ENCODE results near the gene NME4.
"Not testable (repeated sequence)": the region's sequence is repeated elsewhere in the genome, so short reads cannot be mapped to it uniquely, and the experiment has no call there.

The NME4 gene

GRCh38 chr16:397736-398332 lies 835 bp downstream of the NME4 start:
- DNase-seq (ENCODE audit: low read depth in 2 of 2) = no peak

DNA sequence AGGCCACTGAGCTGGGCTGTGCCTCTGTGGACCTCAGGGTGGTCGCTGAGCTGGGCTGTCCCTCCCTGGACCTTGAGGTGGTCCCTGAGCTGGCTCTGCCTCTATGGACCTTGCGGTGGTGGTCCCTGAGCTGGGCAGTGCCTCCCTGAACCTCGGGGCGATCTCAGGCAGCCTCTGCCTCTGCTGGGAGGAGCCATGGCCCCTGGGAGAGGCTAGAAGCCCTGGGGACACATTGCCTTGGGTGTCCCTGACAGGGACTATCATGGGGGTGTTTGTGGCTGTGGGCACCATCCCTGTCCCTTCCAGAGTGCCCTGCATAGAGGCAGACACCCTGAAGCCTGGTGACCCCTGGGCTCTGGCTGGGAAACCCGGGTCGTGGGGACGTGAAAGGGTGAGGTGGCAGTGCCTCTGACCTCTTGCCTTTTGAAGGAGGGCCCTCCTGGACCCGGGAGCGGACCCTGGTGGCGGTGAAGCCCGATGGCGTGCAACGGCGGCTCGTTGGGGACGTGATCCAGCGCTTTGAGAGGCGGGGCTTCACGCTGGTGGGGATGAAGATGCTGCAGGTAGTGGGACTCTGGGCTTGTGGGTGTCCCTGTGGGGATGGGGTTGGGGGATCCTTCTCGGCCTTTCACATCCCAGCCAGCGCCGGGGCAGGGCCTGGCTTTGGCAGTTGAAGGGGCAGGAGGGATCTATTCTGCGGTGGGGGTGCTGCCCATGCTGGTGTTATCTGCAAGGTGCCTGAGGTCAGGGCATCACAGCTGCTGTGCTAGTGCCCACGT lies 1.8 kb downstream of the NME4 start:
- DNase-seq (ENCODE audit: low read depth in 2 of 2) = no peak

DNA sequence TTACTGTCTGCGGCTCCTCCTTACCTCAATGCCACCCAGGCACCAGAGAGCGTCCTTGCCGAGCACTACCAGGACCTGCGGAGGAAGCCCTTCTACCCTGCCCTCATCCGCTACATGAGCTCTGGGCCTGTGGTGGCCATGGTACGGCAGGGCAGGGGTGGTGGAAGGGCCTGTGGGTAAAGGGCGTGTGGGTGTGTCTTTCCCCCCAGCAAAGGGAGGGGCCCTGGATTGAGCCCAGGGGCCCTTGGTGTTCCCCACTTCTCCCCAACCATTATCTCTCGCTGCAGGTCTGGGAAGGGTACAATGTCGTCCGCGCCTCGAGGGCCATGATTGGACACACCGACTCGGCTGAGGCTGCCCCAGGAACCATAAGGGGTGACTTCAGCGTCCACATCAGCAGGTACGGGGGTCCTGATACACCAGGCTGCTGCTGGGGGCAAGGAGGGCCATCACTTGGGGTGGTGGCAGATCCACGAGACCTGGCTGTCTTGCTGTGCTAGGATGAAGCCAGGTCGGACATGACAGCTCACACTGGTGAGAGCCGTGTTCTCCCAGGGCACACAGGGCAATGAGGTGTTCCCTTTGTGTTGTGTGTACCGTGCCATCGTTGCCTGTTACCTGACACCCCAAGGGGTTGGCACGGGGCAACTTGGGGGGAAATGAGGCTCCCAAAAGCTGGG lies 2.5 kb downstream of the NME4 start:
- no peak for DNase-seq (ENCODE audit: low read depth in 2 of 2)

DNA sequence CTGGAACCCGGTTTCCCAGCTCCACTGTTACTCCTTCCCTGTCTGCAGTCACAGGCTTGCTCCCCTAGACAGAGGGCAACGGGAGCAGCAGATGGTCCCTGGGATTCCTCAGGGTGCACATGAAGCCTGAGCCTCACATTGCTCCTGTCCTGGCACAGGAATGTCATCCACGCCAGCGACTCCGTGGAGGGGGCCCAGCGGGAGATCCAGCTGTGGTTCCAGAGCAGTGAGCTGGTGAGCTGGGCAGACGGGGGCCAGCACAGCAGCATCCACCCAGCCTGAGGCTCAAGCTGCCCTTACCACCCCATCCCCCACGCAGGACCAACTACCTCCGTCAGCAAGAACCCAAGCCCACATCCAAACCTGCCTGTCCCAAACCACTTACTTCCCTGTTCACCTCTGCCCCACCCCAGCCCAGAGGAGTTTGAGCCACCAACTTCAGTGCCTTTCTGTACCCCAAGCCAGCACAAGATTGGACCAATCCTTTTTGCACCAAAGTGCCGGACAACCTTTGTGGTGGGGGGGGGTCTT lies 3.1 kb downstream of the NME4 start:
- DNase-seq (ENCODE audit: low read depth in 2 of 2) = no peak

GRCh38 chr16:401468-402348 lies 4.7 kb downstream of the NME4 start, which contains the start of gene DECR2:
Gene DECR2, plus strand, starts transcription at chr16:401885. Its CDS starts 79 bp downstream, at chr16:401964.
- DNase-seq (ENCODE audit: low read depth in 2 of 2) = peak; percentile 95 to 98

GRCh38 chr16:404971-405486 lies 8.0 kb downstream of the NME4 start:
- no peak for DNase-seq (ENCODE audit: low read depth in 2 of 2)

DNA sequence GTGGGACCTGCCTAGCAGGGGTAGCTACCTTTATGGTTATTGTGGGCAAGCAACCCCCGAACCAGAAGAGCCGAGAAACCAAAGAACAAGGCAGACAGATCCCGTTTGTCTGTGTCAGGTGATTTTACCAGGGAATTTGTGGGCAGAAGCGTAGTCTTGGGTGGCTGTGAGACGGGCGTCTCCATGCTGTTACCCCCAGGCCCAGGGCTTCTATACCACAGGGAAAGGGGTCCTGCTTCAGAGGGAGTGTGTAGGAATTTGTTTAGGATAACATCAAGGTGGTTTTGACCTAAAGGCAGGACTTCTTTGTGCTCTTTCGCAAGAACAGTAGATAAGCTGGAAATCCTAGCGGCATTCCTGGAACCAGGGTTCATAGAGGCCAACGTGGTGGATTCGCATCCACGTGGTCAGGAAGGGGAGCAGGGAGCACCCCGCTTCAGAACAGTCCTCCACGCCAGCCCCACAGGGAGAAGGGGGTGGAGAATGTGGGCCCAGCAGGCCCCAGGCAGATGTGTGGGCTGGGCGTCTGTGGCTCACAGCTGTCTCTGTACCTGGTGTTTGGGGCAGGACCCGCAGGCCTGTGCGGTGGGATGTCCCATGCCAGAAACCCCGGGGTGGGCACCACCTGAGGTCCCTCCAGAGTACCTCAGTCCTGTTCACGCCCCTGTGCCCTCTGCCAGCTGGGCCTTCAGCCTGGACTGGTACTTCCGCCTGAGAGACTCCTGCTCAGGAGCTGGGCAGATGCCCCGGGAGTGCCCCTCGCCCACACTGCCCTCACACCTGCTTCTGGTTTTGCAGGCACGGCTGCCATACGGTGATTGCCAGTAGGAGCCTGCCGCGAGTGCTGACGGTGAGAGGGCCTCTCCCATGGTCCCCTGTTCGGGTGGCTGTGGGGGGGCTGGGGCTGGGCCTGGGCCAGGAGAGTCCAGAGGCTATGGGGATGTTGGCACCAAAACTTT lies 8.8 kb downstream of the NME4 start:
- DNase-seq (ENCODE audit: low read depth in 2 of 2) = no peak

GRCh38 chr16:407253-407652 lies 10.3 kb downstream of the NME4 start:
- no peak for DNase-seq (ENCODE audit: low read depth in 2 of 2)

DNA sequence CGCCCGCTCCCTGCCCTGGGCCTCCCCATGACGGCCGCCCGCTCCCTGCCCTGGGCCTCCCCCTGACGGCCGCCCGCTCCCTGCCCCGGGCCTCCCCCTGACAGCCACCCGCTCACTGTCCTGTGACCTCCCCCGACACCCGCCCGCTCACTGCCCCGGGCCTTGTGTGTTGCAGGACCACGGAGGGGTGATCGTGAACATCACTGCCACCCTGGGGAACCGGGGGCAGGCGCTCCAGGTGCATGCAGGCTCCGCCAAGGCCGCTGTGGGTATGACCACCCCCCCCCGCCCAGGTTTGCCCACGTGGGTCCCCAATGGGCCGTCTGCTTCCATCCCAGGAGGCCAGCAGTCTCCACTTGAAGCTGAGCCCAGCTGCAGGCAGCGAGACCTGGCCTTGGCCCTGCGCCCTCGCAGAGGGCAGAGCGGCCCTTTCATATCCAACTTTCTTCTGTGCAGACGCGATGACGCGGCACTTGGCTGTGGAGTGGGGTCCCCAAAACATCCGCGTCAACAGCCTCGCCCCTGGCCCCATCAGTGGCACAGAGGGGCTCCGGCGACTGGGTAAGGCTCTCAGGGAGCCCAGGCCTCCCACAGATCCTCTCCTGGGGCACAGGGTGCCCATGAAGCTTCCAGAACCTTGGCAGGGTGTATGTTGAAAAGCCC lies 13.6 kb downstream of the NME4 start:
- DNase-seq (ENCODE audit: low read depth in 2 of 2) = no peak

GRCh38 chr16:411576-412265 lies 14.7 kb downstream of the NME4 start:
- DNase-seq (ENCODE audit: low read depth in 2 of 2) = no peak

DNA sequence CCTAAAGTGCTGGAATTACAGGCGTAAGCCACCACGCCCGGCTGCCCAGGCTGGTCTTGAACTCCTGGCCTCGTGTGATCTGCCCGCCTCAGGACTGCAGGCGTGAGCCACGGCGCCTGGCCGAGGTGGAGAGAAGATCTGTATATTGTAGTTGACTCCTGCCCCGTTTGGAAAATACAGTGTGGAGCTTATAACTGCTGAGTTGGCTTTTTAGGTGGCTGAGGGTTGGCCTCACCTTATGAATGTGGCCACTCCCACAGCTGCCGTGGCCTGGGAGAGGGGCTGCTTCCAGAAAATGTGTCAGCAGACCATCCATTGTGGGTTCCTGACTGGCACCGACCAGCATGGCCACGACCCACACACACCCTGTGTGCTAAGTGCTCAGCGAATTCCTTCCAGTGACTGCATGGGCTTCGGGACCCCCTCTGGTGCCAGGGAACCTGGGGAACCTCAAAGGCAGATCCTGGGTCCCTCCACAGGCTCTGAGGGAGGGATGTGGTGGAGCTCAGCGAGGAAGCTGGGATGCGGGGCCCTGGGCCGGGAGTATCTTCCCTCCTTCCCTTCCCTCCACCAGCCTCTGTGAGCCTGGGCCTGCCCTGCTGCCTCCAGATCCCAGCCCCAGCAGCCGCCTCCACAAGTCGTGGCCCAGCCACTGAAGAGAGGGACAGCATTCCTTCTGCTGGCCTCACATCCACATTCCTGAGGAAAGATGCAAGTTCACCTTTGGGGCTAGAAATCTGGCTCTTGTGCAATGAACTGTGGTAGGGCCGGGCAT lies 17.6 kb downstream of the NME4 start:
- DNase-seq (ENCODE audit: low read depth in 2 of 2) = no peak

GRCh38 chr16:415170-415498 lies 18.1 kb downstream of the NME4 start:
- DNase-seq (ENCODE audit: low read depth in 2 of 2) = not testable (repeated sequence)

DNA sequence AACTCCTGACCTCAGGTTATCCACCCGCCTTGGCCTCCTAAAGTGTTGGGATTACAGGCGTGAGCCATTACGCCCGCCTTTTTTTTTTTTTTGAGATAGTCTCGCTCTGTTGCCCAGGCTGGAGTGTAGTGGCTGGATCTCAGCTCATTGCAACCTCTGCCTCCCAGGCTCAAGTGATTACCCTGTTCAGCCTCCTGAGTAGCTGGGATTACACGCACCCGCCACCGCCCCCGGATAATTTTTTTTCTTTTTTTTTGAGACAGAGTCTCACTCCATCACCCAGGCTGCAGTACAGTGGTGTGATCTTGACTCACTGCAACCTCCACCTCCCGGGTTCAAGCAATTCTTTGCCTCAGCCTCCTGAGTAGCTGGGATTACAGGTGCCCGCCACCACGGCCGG lies 25.2 kb downstream of the NME4 start:
- not testable (repeated sequence) for DNase-seq (ENCODE audit: low read depth in 2 of 2)

DNA sequence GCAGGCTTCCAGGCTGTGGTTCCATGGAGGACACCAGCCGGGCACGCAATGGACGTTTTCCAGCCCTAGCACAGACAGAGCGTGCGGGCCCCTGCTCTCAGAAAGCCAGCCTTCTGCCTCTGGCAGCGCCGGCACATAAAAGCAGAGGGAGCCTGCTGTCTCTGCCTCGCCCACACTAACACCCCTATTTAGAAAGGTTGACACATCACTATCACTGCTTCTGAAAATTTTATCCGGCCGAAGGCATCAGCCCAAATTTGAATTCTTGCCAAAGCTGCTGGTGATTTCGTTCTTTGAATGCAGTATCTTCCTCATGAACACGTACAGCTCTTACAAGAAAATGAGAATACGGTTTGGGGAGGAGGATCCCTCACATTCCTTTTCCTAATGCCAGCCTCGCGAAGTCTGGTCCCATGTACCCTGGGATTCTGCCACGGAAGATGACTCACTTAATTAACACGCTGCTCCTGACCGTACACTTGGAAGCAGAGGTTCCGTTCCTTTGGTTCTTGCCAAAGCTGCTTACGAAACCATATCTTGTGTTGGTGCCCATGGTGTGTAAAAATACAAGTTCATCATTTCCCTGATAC lies 27.1 kb downstream of the NME4 start:
- DNase-seq (ENCODE audit: low read depth in 2 of 2) = no peak

DNA sequence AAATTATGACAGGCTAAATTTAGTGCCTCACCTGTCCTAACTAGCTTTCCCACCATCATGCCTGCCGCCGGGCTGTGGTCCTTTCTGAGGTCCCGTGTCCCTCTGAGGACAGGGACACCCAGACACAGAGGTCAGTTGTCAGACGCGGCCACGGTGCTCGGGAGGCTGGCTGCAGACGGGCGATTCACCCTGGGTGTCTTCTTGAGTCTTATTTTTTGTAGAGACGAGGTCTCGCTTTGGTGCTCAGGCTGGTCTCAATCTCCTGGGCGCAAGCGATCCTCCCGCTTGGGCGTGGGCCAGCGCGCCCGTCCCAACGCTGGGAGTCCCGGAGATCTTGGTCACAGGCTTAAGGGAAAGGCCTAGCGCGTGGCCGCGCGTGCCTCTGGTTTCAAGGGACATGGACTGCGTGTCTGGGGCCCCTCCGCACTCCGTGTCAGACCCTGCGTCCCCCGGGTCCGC lies 27.7 kb downstream of the NME4 start:
- DNase-seq (ENCODE audit: low read depth in 2 of 2) = no peak

GRCh38 chr16:425082-425718 lies 28.2 kb downstream of the NME4 start, which contains the start of gene RAB11FIP3:
Gene RAB11FIP3, plus strand, starts transcription at chr16:425649. Its CDS starts 358 bp downstream, at chr16:426007.
- peak; percentile 67 to 71 for DNase-seq (ENCODE audit: low read depth in 2 of 2)

DNA sequence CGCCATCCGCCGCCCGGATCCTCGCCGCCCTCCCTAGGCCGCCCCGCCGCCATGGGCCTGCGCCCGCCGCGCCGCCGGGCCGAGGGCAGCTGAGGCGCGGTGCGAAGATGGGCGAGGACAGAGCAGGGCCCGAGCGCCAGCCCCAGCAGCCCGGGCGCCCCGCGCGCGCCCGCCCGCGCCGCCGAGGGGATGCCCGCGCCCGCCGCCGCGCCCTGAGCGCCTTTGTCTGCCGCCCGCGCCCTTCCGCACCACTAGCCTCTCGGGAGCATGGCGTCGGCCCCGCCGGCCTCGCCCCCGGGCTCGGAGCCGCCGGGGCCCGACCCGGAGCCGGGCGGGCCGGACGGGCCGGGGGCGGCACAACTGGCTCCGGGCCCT lies 28.7 kb downstream of the NME4 start:
- DNase-seq (ENCODE audit: low read depth in 2 of 2) = no peak

Data from activated CD8-positive, alpha-beta memory T cell treated with anti-CD3 and anti-CD28 coated beads for 4 hours (primary cell).